ENCODE measurements around the gene MRPL42.
"Not testable (repeated sequence)": the region's sequence is repeated elsewhere in the genome, so short reads cannot be mapped to it uniquely, and the experiment has no call there.

Gene MRPL42

DNA sequence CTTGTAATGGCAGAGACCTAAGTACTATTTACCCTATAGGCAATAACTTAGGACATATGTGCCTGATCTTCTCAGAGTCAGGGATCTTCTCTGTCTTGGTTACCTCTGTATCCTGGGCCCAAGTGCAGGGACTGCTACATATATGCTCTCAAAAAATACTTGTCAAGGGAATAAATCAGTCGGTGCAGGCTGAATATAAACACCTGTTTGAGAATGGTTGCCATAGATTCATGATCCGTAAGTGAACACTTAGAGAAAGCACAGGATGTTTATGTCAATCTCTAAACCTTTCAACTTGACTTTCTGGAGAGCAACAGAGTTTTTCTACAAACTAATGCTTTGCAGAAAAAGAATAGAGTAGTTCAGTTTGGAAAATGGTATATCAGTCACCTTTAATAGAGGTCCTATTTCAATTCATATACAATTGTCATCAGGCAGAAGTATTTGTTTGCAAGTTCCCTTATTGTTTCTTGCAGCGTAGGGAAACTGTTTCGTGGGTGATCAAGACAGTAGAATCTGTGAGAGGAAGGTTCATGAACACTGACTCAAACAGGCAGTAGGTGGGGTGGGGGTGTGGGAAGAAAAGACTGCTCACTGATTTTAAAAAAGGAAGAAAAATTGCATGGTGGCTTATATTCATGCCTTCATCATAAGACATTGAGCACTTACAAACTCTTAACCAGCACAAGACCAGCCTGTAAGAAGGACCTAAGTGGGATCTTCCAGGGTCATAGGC, 19.6 kb upstream of the MRPL42 start:
- no peak for DNase-seq (ENCODE audit: low spot score)

GRCh38 chr12:93448796-93449195, 18.5 kb upstream of the MRPL42 start:
- DNase-seq (ENCODE audit: low spot score) = no peak

DNA sequence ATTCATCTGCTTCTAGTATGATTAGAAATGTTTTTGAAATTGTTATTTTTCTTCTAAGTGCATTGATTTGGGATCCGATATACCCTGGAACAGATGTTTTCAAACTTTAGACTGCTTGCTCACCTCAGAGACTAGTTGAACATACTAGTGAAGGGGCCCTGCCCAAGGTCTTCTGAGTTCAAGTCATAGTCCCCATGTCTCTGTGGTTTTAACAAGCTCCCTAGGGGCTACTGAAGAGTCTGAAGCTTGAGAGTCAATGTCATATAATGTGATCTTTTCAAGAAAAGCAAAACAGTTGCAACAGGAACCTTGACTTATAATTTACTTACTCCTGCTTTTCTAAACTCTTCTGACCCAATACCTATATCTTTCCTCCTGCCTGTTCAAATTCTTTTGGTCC, 18.0 kb upstream of the MRPL42 start:
- DNase-seq (ENCODE audit: low spot score) = no peak

DNA sequence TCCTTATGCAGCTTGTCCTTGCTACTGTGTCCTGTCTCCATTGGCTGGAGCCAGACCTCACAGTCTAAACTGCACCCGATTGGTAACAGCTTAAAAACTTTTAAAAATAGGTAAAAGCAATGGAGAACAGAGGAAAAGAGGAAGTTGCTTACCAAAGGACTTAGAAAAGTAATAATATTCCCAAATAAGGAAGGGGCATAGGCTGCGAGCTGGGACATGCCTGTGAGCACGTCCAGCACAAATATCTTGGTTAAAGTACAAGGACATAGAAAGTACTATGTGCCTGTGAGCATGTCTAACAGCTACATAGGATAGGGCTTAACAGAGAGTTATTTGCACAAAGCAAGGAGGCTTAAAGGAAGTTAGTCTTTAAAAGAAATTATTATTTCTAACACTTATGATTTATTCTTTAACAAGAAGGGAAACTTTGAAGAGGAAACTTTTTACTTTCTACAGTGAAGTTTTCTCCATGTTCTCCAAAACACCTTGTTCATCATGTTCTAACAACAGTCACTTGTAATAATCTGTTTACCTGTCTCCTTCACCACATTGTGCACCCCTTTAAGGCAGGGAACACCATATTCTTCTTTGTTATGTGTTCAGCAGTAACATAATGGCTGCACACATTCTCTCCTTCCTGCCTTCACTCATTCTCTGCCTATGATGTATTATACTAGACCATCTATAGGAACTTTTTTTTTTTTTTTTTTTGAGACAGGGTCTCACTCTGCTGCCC, 15.7 kb upstream of the MRPL42 start:
- no peak for DNase-seq (ENCODE audit: low spot score)

DNA sequence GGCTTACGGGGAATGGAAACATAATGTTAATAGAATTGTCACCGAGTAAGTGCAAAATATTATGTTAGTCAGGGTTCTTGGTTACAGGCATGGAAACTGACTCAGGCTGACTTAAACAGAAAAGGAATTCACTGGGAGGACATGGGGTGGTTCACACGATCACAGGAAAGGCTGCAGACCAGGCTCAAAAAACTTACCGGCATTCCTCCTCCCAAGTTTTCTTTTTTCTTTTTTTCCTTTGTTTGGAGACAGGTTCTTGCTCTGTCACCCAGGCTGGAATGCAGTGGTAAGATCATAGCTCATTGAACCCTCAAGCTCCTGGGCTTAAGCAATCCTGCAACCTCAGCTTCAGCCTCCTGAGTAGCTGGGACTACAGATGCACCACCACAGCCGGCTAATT, 13.7 kb upstream of the MRPL42 start:
- DNase-seq (ENCODE audit: low spot score) = peak; percentile 76

DNA sequence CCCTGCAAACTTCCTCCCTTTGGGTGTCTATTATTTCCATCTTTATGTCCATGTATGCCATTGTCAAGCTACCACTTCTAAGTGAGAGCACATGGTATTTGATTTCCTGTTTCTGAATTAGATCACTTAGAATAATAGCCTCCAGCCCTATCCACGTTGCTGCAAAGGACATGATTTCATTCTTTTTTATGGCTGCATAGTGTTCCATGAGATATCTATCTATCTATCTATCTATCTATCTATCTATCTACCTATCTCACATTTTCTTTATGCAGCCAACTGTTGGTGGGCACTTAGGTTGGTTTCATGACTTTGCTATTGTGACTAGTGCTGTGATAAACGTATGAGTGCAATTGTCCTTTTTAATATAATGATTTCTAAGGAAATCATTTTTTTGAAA, 11.2 kb upstream of the MRPL42 start:
- no peak for DNase-seq (ENCODE audit: low spot score)

- no peak for DNase-seq (ENCODE audit: low spot score)
Measured at GRCh38 chr12:93459097-93459496, 8.2 kb upstream of the MRPL42 start.

DNA sequence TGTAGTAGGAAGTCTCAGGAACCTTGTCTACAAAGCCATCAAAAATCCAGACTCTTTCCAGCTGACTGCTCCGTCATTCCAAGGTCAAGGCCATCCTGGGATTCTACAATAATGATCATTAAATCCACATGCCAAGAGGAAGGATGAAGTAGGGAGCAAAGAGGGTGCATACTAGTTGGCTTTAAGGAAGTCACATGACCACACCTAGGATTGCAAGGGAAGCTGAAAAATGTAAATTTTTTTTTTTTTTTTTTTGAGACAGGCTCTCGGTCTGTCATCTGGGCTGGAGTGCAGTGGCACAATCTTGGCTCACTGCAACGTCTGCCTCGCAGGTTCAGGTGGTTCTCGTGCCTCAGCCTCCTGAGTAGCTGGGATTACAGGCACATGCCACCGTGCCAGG, 7.3 kb upstream of the MRPL42 start:
- no peak for DNase-seq (ENCODE audit: low spot score)

DNA sequence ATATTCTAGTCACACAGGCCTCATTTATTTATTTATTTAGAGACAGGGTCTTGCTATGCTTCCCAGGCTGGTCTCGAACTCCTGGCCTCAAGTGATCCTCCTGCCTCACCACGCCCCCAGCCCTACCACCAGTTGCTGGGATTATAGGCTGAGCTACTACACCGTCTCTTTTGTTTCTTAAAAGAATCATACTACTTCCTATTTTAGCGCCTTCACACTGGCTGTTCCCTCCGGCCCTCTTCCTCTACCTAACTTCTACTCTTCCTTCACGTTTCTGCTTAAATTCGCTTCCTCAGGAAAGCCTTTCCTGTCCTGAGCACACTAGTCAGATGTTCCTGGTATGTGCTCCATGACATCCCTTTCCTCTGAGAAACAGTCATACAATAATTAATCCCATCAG, 6.4 kb upstream of the MRPL42 start:
- DNase-seq (ENCODE audit: low spot score) = no peak

DNA sequence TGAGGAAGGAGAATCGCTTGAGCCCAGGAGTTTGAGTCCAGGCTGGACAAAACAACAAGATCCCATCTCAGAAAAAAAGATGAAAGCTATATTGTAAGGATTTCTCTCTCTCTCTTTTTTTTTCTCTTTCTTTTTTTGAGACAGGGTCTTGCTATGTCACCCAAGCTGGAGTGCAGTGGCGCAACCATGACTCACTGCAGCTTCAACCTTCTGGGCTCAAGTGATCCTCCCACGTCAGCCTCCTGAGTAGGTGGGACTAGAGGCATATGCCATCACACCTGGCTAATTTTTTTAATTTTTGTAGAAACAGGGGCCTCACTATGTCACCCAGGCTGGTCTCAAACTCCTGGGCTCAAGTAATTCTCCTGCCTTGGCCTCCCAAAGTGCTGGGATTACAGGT, 5.8 kb upstream of the MRPL42 start:
- no peak for DNase-seq (ENCODE audit: low spot score)

DNA sequence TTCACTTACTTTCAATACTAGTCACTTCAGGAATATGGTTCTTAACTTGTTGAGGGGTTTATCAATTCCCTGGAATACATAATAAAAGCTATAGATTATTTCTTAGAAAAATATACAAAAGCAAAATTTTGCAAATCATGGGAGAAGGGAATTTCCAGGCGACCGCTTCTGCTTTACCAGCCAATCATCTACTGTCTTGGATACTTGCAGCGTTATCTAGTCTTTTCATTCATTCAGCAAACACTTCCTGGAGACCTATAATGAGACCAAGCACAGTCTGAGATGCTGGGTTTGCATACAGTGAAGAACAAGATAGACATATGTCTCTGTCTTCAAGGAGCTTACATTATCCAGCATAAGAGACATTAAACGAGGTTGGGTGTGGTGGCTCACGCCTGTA, 1.5 kb upstream of the MRPL42 start:
- DNase-seq (ENCODE audit: low spot score) = no peak

DNA sequence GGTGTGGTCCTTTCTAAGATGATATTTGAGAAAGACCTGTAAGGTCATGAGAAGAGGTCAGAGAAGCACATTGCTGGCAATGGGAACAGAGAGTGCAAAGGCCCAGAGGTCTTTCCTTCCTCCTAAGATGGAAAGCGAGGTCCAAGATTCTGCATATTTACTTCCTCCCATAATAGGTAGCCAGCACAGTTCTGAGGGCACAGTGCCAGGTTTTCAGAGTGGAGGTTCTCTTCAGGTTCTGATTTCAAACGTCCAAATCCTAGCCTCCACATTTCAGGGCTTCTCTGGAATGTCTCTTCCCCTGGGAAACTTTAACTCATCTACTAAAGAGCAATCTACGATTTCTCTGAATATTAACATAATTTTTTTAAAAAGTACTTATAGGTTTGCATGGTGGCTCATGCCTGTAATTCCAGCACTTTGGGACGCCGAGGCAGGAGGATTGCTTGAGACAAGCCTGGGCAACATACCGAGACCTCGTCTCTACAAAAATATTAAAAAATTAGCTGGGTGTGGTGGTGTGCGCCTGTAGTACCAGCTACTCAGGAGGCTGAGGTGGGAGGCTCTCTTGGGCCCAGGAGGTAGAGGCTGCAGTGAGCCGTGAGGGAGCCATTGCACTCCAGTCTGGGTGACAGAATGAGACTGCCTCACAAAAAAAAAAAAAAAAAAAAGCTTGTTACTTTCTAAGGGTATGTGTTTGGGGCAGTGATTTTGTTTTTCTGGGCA, 526 bp upstream of the MRPL42 start:
- no peak for DNase-seq (ENCODE audit: low spot score)

DNA sequence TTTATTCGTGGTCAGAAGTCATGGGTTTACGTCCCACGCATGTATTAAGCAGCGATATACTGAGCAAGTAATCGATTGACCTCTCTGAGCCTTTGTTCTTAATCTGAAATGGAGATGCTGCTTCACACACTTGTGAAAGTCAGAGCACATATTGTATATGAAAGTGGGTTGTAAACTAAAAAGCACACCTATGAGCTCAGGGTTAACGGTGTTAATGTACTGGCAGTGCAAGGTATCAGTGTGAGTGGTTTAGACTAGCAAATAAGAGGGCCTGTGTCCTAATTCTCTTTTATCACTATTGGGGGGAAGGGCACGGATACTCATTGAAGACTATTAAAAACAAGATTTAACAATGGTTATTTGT, 676 bp downstream of the MRPL42 start:
- no peak for DNase-seq (ENCODE audit: low spot score)

- DNase-seq (ENCODE audit: low spot score) = no peak
Measured at GRCh38 chr12:93469386-93469785, 2.1 kb downstream of the MRPL42 start.

- no peak for DNase-seq (ENCODE audit: low spot score)
Measured at GRCh38 chr12:93476555-93476954, 9.2 kb downstream of the MRPL42 start.

DNA sequence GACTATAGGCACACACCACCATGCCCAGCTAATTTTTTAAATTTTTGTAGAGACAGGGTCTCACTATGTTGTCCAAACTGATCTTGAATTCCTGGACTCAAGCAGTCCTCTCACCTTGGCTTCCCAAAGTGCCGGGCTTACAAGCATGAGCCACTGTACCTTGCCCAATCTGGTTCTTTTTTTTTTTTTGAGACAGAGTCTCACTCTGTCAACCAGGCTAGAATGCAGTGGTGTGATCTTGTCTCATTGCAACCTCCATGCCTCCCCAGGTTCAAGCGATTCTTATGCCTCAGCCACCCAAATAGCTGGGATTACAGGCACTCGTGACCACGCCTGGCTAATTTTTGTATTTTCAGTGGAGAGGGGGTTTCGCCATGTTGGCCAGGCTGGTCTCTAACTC, 15.4 kb downstream of the MRPL42 start:
- no peak for DNase-seq (ENCODE audit: low spot score)

GRCh38 chr12:93483151-93483807, 16.0 kb downstream of the MRPL42 start:
- no peak for DNase-seq (ENCODE audit: low spot score)

GRCh38 chr12:93484315-93484981, 17.1 kb downstream of the MRPL42 start:
- DNase-seq (ENCODE audit: low spot score) = peak; percentile 29

DNA sequence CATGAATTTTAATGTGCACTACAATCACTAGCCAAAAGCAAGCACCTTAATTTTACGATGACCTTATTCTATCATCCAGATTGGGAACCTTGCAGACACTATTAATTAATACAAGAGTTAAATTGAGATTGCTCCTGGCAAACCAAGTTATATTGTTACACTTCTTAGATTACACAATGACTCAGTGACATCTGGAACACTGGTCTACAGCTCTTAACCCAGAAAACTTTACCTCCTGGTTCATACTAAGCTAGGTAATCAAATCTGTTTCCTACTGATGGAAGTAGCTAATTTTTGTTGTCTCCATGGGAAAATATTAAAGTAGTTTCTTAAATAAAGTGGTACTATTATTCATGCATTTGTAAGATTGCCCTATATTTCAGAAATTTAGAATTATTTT, 25.5 kb downstream of the MRPL42 start:
- not testable (repeated sequence) for DNase-seq (ENCODE audit: low spot score)

DNA sequence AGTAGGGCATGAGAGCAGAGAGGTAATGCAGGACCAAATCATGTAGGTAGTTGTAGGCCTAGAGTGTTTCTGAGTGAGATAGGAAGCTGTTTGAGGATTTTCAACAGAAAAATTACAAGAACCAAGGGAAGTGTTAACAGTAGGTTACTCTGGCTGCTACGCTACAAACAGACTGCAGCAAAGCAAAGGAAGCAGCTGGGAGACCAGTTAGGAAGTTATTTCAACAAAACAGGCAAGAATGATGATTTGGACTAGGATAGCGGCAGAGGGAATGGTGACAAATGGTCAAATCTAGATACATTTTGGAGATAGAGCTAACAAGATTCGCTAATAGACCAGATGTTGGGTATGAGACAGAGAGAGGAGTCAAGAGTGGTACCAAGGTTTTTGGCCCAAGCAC, 26.8 kb downstream of the MRPL42 start:
- DNase-seq (ENCODE audit: low spot score) = no peak

GRCh38 chr12:93497456-93497855, 30.1 kb downstream of the MRPL42 start:
- no peak for DNase-seq (ENCODE audit: low spot score)

DNA sequence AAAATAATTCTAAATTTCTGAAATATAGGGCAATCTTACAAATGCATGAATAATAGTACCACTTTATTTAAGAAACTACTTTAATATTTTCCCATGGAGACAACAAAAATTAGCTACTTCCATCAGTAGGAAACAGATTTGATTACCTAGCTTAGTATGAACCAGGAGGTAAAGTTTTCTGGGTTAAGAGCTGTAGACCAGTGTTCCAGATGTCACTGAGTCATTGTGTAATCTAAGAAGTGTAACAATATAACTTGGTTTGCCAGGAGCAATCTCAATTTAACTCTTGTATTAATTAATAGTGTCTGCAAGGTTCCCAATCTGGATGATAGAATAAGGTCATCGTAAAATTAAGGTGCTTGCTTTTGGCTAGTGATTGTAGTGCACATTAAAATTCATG, 31.5 kb downstream of the MRPL42 start:
- DNase-seq (ENCODE audit: low spot score) = not testable (repeated sequence)

Data from kidney tubule cell (primary cell).